OCI-LY7 (cell line): ENCODE measurements around the gene LRFN2.

Source experiments
- CTCF ChIP-seq: fragments of 200-600 bp; sonication (generic); conservative IDR thresholded peaks from 2 replicates; pipeline ENCODE4 v1.5.1; 2014; ENCODE audit warnings: mild to moderate bottlenecking, antibody characterized with exemption, low read length, moderate library complexity, mixed read lengths
- EZH2phosphoT487 ChIP-seq: fragments of 200-600 bp; sonication (generic); IDR thresholded peaks from 2 replicates; pipeline ENCODE4 v1.6.1; 2018; ENCODE audit warnings: low read depth, borderline replicate concordance, mild to moderate bottlenecking, mixed run types, antibody characterized with exemption, low read length, moderate library complexity, mixed read lengths

GRCh38 chr6:40556023-40556422 is 31.1 kb downstream of the LRFN2 start:
- TF ChIP-seq CTCF (no peak), EZH2phosphoT487 (no peak)
